H1 (cell line): ENCODE measurements around the gene ABCA9. TPM values are rescaled to one million over a fixed set of nuclear protein-coding genes. Genes with fewer than 3 reads are reported as not detected.

ENCODE experiments used
- ATF2 ChIP-seq: IDR thresholded peaks from 2 replicates; pipeline ENCODE4 v1.6.1; 2012; ENCODE audit warnings: low read length, inconsistent platforms
- BCL11A ChIP-seq, 2 experiments: IDR thresholded peaks; one replicate each; pipeline ENCODE4 v1.6.1; 2011; ENCODE audit warnings: low read depth in 2 of 2, low read length in 2 of 2, mild to moderate bottlenecking in 2 of 2
- CHD7 ChIP-seq: fragments of 300-600 bp; sonication (generic); IDR thresholded peaks from 2 replicates; pipeline ENCODE4 v1.7.1; 2012; ENCODE audit warnings: low read length, moderate library complexity, mild to moderate bottlenecking, inconsistent platforms; ENCODE audit not compliant: insufficient replicate concordance
- CREB1 ChIP-seq: IDR thresholded peaks from 2 replicates; pipeline ENCODE4 v1.6.1; 2012; ENCODE audit warnings: inconsistent platforms
- FOSL1 ChIP-seq: IDR thresholded peaks from 2 replicates; pipeline ENCODE4 v1.6.1; 2011; ENCODE audit warnings: mild to moderate bottlenecking, low read depth, low read length, moderate library complexity; ENCODE audit not compliant: insufficient read depth
- HDAC6 ChIP-seq: IDR thresholded peaks from one replicate; pipeline ENCODE4 v1.7.1; 2012; ENCODE audit warnings: low read depth, mild to moderate bottlenecking, inconsistent platforms, low read length, moderate library complexity
- RBBP5 ChIP-seq: IDR thresholded peaks from 2 replicates; pipeline ENCODE4 v1.7.1; 2012; ENCODE audit warnings: low read depth, mild to moderate bottlenecking, inconsistent platforms, low read length, moderate library complexity, borderline replicate concordance
- RXRA ChIP-seq: IDR thresholded peaks from 2 replicates; pipeline ENCODE4 v1.6.1; 2011; ENCODE audit warnings: low read depth, mild to moderate bottlenecking, low read length, moderate library complexity; ENCODE audit not compliant: insufficient read depth
- SAP30 ChIP-seq: fragments of 300-600 bp; sonication (generic); IDR thresholded peaks from 2 replicates; pipeline ENCODE4 v1.7.1; 2012; ENCODE audit warnings: low read length, moderate library complexity, mild to moderate bottlenecking, inconsistent platforms; ENCODE audit not compliant: insufficient read depth, insufficient replicate concordance
- TEAD4 ChIP-seq: IDR thresholded peaks from 2 replicates; pipeline ENCODE4 v1.6.1; 2012; ENCODE audit warnings: low read depth, low read length, inconsistent platforms, mixed read lengths
- polyA plus RNA-seq, 7 experiments: library from polyadenylated mRNA; depleted of rRNA in 3 of 7; stranded (reverse) in 5 of 7; unstranded in 2 of 7; fragments of >200 nt in 5 of 7; fragments of 200-250 nt in 2 of 7; gene quantifications; 1 replicate in 5 of 7; 2 replicates in 1 of 7; 4 replicates in 1 of 7; pipeline versions ENCODE4 v1.2.1 to v1.2.3, GENCODE V29; 2011 to 2013; ENCODE audit warnings: missing spikeins in 2 of 7, mixed read lengths in 2 of 7
- total RNA-seq: library from RNA; stranded (reverse); fragmentation: NEBNext Ultra II Directional; extraction: Animal tissue kit (Norgen Biotek cat#: 25700); gene quantifications from 2 replicates; pipeline ENCODE4 v1.2.1, GENCODE V29; 2021

ABCA9 gene
- total and polyA plus RNA-seq, 2 of the 8 experiments (the other 6 are each of a cell fraction or from before 2014, with no cell fraction given): not detected

- no peak for TF ChIP-seq CHD7
- TF ChIP-seq CREB1: no peak
- no peak for TF ChIP-seq HDAC6
- TF ChIP-seq BCL11A (IDR thresholded peaks at IDR 0.05; ENCODE audit: low read depth in 2 of 2, low read length in 2 of 2): no peak
- no peak for TF ChIP-seq RXRA
- TF ChIP-seq ATF2: no peak
- no peak for TF ChIP-seq RBBP5
- TF ChIP-seq SAP30: no peak
- TF ChIP-seq TEAD4: no peak
- no peak for TF ChIP-seq FOSL1
Observed at GRCh38 chr17:69064476-69064875, 3.7 kb upstream of the ABCA9 start (continued).
